ENCODE results near the gene RPL22.

- TF ChIP-seq CTCF (IDR thresholded peaks at IDR 0.05; ENCODE audit: low read length), result no peak
- TF ChIP-seq EZH2phosphoT487 (IDR thresholded peaks at IDR 0.05; ENCODE audit: low read length), result no peak
These were observed 7.9 kb upstream of the RPL22 start for GRCh38 chr1:6207075-6207885.

Data from MM.1S (cell line).